ENCODE results near the gene INHBE.
A peak's percentile ranks its signal among the peaks of the same experiment; 100 is the strongest.
"Not testable (repeated sequence)": the region's sequence is repeated elsewhere in the genome, so short reads cannot be mapped to it uniquely, and the experiment has no call there.

The INHBE gene

DNA sequence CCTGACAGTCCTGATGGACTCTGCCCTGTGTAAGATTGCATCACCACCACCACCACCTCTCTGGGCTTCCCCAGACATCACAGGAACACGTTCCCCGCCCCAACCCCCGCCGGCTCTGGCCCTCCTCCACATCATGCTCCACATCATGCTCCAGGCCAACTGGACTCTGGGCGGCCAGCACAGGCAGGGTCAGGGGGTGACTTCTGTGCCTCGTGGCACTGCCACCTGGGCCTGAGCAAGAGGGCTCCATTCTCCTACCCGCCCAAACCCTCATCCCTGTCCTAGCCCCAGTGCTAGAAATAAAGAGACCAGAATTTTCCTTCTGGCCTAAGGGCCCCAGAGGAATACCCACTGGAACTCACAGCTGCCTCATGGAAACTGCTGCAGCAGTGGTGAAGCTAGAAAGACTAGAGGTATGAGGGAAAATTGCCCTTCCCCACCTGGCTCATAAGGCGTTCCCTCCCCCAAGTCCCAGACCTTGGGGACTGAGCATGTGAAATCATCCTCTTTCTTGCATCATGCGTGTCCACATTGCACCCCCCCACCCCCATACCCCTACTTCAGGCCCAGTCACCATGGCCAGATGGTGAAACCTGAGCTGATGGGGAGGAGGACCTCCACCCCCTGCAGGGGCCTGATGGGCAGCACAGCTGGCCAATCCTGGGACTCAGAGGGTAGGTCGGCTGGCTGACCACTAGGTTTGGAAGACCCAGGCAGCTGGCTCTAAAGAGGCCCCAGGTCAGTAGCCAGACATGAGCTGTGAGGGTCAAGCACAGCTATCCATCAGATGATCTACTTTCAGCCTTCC is at the start of gene INHBE:
INHBE (plus strand) TSS at position 742 of the 808 bp plus-strand sequence. CDS start 230 bp downstream, outside the sequence.
- no peak for DNase-seq

- DNase-seq: no peak
These were observed 44.6 kb upstream of the INHBE start for GRCh38 chr12:57410534-57410933.

DNA sequence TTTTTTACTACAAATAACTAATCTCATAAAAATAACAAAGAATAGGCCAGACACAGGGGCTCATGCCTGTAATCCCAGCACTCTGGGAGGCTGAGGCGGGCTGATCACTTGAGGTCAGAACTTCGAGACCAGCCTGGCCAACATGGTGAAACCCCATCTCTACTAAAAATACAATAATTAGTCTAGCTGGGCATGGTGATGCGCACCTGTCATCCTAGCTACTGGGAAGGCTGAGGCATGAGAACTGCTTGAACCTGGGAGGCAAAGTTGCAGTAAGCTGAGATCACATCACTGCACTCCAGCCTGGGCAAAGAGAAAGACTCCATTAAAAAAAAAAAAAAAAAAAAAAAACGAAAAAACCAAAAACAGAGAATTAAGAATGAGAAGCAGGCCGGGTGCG is 40.9 kb upstream of the INHBE start:
- DNase-seq: not testable (repeated sequence)

DNA sequence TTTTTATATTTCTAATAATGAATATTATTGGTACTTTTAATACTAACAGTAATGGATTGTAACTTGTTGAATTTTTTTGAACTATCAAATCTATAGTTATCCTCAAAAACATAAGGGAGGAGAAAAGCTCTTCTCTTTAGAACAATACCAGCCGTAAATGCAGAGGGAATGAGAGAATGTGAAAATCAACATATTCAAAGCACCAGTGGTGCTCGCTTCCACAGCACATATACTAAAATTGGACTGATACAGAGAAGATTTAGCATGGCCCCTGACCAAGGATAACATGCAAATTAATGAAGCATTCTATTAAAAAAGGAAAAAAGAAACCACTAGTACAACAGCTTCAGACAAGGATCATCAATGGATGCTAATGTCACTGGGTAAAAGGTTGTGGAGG is 40.0 kb upstream of the INHBE start:
- no peak for DNase-seq

GRCh38 chr12:57416039-57416996 is 38.8 kb upstream of the INHBE start:
- no peak for DNase-seq

GRCh38 chr12:57418255-57418654 is 36.9 kb upstream of the INHBE start:
- DNase-seq: no peak

GRCh38 chr12:57419495-57419894 is 35.6 kb upstream of the INHBE start:
- no peak for DNase-seq

DNA sequence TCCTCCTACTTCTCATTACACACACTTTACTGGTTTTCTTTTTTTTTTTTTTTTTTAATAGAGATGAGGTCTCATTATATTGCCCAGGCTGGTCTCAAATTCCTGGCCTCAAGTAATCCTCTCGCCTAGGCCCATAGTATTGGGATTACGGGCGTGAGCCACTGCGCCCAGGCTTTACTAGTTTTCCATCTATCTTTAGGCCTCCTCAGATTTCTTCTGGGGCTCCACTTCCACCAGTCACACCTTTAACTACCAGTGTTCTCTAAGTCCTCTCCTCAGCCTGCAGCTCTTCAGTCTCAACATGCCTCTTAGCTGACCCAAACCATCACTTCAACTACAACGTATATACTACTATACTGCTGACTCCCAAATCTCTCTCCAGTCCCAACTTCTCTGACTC is 34.6 kb upstream of the INHBE start:
- no peak for DNase-seq

DNA sequence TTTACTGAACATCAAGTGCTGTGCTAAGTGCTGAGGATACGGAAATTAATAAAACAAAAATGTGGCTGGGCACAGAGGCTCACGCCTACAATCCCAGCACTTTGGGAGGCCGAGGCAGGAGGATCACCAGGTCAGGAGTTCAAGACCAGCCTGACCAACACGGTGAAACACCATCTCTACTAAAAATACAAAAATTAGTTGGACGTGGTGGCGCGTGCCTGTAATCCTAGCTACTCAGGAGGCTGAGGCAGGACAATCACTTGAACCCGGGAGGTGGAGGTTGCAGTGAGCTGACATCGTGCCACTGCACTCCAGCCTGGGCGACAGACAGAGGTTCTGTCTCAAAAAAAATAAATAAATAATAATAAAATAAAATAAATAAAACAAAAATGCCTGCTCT is 28.2 kb upstream of the INHBE start:
- DNase-seq: not testable (repeated sequence)

GRCh38 chr12:57428965-57429364 is 26.1 kb upstream of the INHBE start:
- no peak for DNase-seq

DNA sequence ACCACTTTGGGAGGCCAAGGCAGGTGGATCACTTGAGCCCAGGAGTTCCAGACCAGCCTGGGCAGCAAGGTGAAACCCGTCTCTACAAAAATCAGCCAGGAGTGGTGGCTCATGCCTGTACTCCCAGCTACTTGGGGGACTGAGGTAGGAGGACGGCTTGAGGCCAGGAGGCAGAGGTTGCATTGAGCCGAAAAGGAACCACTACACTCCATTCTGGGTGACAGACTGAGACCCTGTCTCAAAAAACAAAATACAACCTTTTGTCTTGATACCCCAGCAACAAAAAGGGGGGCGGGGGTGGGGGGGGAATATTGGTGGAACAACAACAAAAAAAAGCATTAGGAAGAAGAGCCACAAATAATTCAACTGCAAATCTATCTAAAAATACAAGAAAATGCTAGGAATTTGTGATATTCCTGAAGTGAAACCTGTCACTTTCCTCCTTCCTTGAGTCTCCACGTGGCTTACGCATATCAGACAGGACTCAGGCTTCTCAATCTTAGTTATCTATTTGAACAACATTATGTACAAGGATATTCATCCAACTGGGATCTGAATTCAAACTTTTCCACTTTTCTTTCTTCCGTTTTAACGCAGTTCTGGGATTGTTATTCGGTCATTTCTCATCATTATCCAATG is 25.5 kb upstream of the INHBE start:
- DNase-seq: no peak

DNA sequence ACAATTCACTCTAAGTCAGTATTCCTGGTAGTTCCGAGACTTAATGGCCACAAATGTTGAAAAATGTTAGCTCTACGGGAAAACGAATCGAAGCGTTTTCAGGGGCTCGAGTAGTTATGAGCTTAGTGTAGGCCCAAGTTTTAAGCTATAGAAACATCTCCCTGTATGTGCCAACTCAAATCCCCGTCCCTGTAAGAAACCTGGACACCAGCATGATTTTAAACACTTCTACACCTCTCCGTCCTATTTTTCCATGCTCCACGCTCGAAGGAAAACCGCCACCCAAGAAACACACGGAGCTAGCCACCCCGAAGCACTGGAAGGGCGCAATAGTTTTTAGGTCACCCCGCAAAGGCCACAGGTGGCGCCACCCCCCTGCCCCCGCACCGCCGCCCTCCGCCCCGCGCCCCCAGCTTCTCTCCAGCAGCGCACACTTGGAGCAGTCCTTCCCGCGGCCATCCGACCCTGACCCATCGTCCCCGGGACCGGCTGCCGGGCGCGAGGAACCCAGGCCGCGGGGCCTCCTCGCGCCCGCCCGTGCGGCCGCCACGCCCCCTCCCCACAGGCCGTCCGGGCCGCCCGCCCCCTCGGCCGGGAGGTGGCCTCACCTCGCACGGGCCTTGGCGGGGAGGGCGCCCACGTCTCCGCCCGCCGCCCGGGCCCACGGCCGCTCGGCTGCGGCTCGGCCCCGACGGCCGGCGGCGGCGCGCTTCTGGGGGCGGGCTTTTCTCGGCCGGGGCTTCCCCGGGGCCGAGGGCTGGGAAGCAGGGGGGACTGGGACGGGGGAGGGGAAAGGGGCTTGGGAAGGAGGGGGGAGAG is 24.8 kb upstream of the INHBE start:
- DNase-seq: peak; percentile 38

- peak; percentile 92 for DNase-seq
These were observed 24.1 kb upstream of the INHBE start, which contains the start of gene R3HDM2 for GRCh38 chr12:57430931-57431566. Gene R3HDM2 (minus strand): TSS chr12:57431043. CDS start chr12:57310428, 120,615 bp downstream.

DNA sequence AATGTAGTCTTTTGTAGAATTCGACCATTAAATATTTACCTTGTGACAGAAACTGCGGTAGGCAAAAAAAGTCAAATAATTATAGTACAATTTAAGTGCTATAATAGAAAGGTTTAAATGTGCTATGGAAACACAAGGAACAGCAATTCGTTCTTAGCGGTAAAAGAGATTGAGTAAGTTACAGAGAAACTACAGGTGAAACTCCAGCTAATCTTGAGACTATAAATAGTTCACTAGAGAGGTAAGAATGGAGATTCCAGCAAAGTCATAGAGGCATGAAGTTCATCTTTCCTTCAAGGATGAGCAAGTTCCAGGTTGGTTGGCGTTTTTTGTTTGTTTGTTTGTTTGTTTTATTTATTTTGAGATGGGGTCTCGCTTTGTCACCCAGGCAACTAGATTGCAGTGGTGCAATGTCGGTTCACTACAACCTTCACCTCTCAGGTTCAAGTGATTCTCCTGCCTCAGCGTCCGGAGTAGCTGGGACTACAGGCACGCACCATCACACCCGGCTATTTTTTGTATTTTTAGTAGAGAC is 23.4 kb upstream of the INHBE start:
- DNase-seq: no peak

GRCh38 chr12:57433370-57433769 is 21.7 kb upstream of the INHBE start:
- DNase-seq: no peak

GRCh38 chr12:57434517-57435223 is 20.4 kb upstream of the INHBE start, which contains the start of gene INHBC:
Gene INHBC (plus strand): TSS chr12:57434784. CDS start chr12:57434887, 103 bp downstream.
- DNase-seq: no peak

DNA sequence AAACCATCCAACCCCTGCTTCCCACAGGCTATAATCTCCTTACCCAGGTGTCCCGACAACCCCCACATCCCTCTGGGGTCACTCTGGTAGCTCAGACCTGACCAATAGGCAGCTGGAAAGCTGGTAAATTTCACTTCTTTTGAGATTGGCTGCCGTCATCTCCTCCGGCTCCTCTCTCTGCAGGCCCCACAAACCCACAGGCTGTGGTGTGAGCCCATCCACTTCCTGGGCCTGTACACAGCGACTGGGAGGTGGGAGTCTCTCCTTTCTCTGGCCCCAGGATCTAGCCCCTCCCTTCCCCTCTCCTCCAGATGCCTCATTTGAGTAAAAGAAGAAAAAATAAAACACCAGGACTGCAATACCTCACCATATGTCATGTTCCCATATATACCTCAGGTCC is 19.8 kb upstream of the INHBE start:
- DNase-seq: no peak

DNA sequence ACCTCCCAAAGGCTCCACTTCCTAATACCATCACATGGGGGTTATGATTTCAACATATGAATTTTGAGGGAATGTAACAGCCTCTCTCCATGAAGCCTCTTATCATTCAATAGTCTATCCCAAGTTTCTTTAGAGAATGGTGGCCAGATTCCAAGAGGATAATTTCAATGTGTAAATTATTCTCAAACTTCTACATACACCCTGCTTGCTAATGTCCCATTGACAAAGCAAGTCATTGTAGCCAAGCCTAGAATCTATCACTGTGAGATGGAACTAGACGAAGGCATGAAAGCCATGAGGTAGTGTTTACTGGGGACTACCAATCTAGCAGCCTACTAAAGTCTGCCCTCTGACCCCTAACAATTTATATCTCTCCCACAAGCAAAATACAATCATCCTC is 16.7 kb upstream of the INHBE start:
- DNase-seq: no peak

DNA sequence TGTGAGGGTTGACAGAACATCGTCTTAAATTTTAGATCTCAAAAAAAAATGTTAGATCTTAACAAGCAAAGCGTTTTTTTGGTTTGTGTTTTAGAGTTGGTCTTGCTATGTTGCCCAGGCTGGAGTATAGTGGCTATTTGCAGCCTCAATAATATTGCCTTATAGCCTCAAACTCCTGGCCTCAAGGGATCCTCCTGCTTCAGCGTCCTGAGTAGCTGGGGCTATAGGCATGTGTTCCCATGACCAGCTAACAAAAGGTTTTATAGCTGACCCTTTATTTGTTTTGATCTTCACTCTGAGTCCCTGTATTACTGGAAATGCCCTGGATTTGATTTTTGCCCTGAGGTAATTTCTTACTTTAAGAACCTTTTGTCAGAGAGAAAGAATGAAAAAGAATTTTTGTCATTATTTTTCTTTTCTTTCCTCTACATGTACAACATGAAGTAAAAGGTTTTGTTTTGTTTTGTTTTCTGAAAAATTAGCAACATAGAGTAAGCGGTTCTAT is 15.3 kb upstream of the INHBE start:
- no peak for DNase-seq

- DNase-seq: not testable (repeated sequence)
These were observed 13.7 kb upstream of the INHBE start for GRCh38 chr12:57441393-57441792.

All from activated gamma-delta T cell treated with Interleukin-2 at 50 U/mL for 16 hours (primary cell).